Measurements from ENCODE around the gene AREL1. TPM values are rescaled to one million over a fixed set of nuclear protein-coding genes. Genes with fewer than 3 reads are reported as not detected.

AREL1 gene
- polyA plus RNA-seq, 1 donor from 2014 or later: 30.4 TPM

DNA sequence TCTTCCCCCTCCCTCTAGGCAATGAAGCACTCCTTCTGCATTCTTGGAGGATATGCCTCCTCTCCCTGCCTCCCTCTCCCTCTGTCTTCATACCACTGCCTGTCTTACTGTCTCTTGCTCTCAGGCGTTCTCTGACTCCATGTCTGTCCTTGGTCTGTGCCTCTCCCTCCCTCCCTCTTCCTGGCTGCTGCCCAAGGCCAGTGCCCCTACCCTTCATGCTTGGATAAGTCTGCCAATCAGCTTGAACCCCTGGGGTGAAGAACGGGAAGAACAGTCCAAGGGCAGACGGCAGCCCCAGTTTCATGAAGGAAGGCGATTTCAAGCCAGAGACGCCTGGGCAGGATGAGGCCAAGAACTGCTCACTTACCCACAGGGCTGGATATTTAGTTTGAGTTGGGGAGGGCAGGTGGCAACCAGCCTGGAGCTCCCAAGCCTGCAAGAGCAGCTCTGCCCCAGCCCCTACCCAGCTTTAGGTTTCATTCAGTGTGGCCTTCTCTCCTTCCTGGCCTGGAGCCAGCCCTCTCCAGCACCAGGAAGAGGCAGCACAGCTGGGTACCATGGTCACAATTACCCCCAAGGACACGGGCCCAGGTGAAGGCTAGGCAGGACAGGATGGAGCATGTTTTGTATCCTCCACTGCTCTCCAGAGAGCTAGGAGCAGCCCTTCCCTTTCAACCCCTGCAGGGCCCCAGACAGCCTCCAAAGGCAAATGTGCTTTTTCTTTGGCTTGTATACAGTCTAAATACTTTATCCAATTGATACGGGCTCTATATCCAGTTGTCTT, 65.0 kb downstream of the AREL1 start (continued):
- no peak for TF ChIP-seq MXI1 (conservative IDR thresholded peaks at IDR 0.05; ENCODE audit: poor library complexity, severe bottlenecking)
- no peak for TF ChIP-seq TAF1 (IDR thresholded peaks at IDR 0.05; ENCODE audit: low read depth)
- no peak for TF ChIP-seq EP300 (conservative IDR thresholded peaks at IDR 0.05; ENCODE audit: poor library complexity, severe bottlenecking)
- no peak for TF ChIP-seq RAD21 (conservative IDR thresholded peaks at IDR 0.05)

DNA sequence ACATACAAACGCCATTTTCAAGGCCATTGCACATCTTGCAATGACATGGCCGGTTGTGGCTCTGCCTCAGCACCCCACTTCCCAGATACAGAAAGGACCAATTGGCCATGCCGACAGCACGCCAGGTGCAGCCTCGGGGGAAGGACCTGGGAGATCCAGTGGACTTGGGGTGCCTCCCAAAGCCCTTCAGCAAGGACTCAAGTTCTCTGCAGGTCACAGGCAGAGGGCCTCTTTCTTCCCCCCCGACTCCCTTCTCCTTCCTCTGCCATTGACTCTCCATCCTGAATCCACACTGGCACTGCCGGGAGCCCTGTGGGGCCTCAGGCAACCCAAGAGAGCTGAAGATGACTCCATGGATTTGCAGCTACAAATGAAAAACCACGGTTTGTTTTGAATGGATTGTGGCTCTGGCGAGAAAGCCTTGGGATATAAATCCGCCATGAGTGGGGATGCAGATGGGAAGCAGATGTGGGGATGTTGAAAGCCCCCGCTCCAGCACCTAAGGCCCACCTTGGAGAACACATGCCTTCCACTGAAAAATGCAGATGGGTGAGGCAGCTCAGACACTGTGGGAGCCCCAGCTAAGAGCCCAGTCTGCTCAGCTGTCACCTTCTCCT, 65.7 kb downstream of the AREL1 start:
- H3K9me2 ChIP-seq (ENCODE audit: insufficient read depth, low read length): no peaks in the 10 kb centered on the region
- TF ChIP-seq TAF1 (IDR thresholded peaks at IDR 0.05; ENCODE audit: low read depth) (no peak), SMC3 (conservative IDR thresholded peaks at IDR 0.05; ENCODE audit: poor library complexity) (no peak), EZH2 (IDR thresholded peaks at IDR 0.05; ENCODE audit: borderline replicate concordance, insufficient read depth, low read length, poor library complexity, severe bottlenecking) (no peak), POLR2AphosphoS5 (IDR thresholded peaks at IDR 0.05) (no peak), EP300 (conservative IDR thresholded peaks at IDR 0.05; ENCODE audit: poor library complexity, severe bottlenecking) (no peak)
- TF ChIP-seq, protein P1, sequence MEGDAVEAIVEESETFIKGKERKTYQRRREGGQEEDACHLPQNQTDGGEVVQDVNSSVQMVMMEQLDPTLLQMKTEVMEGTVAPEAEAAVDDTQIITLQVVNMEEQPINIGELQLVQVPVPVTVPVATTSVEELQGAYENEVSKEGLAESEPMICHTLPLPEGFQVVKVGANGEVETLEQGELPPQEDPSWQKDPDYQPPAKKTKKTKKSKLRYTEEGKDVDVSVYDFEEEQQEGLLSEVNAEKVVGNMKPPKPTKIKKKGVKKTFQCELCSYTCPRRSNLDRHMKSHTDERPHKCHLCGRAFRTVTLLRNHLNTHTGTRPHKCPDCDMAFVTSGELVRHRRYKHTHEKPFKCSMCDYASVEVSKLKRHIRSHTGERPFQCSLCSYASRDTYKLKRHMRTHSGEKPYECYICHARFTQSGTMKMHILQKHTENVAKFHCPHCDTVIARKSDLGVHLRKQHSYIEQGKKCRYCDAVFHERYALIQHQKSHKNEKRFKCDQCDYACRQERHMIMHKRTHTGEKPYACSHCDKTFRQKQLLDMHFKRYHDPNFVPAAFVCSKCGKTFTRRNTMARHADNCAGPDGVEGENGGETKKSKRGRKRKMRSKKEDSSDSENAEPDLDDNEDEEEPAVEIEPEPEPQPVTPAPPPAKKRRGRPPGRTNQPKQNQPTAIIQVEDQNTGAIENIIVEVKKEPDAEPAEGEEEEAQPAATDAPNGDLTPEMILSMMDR (IDR thresholded peaks at IDR 0.05; ENCODE audit: poor library complexity, severe bottlenecking): no peak
- TF ChIP-seq, protein P2, sequence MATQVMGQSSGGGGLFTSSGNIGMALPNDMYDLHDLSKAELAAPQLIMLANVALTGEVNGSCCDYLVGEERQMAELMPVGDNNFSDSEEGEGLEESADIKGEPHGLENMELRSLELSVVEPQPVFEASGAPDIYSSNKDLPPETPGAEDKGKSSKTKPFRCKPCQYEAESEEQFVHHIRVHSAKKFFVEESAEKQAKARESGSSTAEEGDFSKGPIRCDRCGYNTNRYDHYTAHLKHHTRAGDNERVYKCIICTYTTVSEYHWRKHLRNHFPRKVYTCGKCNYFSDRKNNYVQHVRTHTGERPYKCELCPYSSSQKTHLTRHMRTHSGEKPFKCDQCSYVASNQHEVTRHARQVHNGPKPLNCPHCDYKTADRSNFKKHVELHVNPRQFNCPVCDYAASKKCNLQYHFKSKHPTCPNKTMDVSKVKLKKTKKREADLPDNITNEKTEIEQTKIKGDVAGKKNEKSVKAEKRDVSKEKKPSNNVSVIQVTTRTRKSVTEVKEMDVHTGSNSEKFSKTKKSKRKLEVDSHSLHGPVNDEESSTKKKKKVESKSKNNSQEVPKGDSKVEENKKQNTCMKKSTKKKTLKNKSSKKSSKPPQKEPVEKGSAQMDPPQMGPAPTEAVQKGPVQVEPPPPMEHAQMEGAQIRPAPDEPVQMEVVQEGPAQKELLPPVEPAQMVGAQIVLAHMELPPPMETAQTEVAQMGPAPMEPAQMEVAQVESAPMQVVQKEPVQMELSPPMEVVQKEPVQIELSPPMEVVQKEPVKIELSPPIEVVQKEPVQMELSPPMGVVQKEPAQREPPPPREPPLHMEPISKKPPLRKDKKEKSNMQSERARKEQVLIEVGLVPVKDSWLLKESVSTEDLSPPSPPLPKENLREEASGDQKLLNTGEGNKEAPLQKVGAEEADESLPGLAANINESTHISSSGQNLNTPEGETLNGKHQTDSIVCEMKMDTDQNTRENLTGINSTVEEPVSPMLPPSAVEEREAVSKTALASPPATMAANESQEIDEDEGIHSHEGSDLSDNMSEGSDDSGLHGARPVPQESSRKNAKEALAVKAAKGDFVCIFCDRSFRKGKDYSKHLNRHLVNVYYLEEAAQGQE (IDR thresholded peaks at IDR 0.05; ENCODE audit: borderline replicate concordance): no peak
- H3K4me2 ChIP-seq (ENCODE audit: low read length): no peak overlapping the region
- H3K27me3 ChIP-seq (ENCODE audit: insufficient read depth, low read depth, low read length): no peaks in the 10 kb centered on the region
- H3K36me3 ChIP-seq (ENCODE audit: insufficient read depth, low read length): no peaks in the 10 kb centered on the region
- no peak overlapping the region for H3K27ac ChIP-seq (ENCODE audit: low read length)
- H3K4me3 ChIP-seq (ENCODE audit: low read length): no peak overlapping the region
- H3K79me2 ChIP-seq (replicated peaks; ENCODE audit: insufficient read depth, low read length): no peaks in the 10 kb centered on the region
- no peaks in the 10 kb centered on the region for H3K9me3 ChIP-seq (ENCODE audit: low read length)
- H2AFZ ChIP-seq (ENCODE audit: low read depth, low read length): no peak overlapping the region
- no peak overlapping the region for H3K9ac ChIP-seq (ENCODE audit: low read length)
- H3F3A ChIP-seq (ENCODE audit: insufficient read depth, low read length, poor library complexity, severe bottlenecking): no peaks in the 10 kb centered on the region
- no peaks in the 10 kb centered on the region for H4K20me1 ChIP-seq (ENCODE audit: insufficient read depth)

Data from neural cell (in vitro differentiated cells).